SK-N-SH (cell line): ENCODE measurements around the gene SLAIN2. TPM values are rescaled to one million over a fixed set of nuclear protein-coding genes. Genes with fewer than 3 reads are reported as not detected.
"Not testable (repeated sequence)": the region's sequence is repeated elsewhere in the genome, so short reads cannot be mapped to it uniquely, and the experiment has no call there.

ENCODE experiments used
- CTCF ChIA-PET: fragments of 300-600, 350-600 bp; formaldehyde crosslinking; extraction: SDS; loops from one replicate; lab custom pipeline; 2021; lab: Yijun Ruan, JAX
- POLR2A ChIA-PET: fragments of 350-600 bp; sonication (Branson Sonifier 250); formaldehyde crosslinking; extraction: SDS; loops from one replicate; lab custom pipeline; 2020; ENCODE audit warnings: antibody characterized with exemption, inconsistent platforms; lab: Yijun Ruan, JAX
- DNase-seq: peaks from one replicate; pipeline ENCODE4 v3.0.0; 2012
- H2AFZ ChIP-seq: fragments of 200-600 bp; sonication (generic); 2 replicates; pipeline ENCODE4 v1.8.1; 2016; ENCODE audit warnings: antibody characterized with exemption, mild to moderate bottlenecking, low read depth
- H3F3A ChIP-seq: fragments of 200-600 bp; sonication (generic); replicated peaks from 2 replicates; pipeline ENCODE3; 2016; ENCODE audit warnings: antibody characterized with exemption, mild to moderate bottlenecking; ENCODE audit not compliant: insufficient read depth
- H3K27ac ChIP-seq, 2 experiments: fragments of 200-500 bp in 1 of 2; fragments of 200-600 bp in 1 of 2; sonication (Bioruptor generic) in 1 of 2; sonication (generic), shearing (Covaris generic) in 1 of 2; 2 replicates each; pipeline versions ENCODE4 v1.5.1 to v1.6.1; 2014 to 2016; ENCODE audit warnings: low read depth in 2 of 2, inconsistent platforms in 1 of 2, low read length in 1 of 2, mild to moderate bottlenecking in 1 of 2, mixed read lengths in 1 of 2
- H3K27me3 ChIP-seq: fragments of 200-600 bp; sonication (generic), shearing (Covaris generic); 2 replicates; pipeline ENCODE4 v1.6.1; 2016; ENCODE audit warnings: mixed run types; ENCODE audit not compliant: insufficient read depth
- H3K36me3 ChIP-seq, 2 experiments: fragments of 200-500 bp in 1 of 2; fragments of 200-600 bp in 1 of 2; sonication (Bioruptor generic) in 1 of 2; sonication (generic) in 1 of 2; replicated peaks in 1 of 2; 2 replicates each; pipeline versions ENCODE3 to v1.5.1; 2014 to 2016; ENCODE audit warnings: low read length in 1 of 2, mild to moderate bottlenecking in 1 of 2; ENCODE audit not compliant: insufficient read depth in 2 of 2, control insufficient read depth in 1 of 2
- H3K4me1 ChIP-seq, 2 experiments: fragments of 200-500 bp in 1 of 2; fragments of 200-600 bp in 1 of 2; sonication (Bioruptor generic) in 1 of 2; sonication (generic), shearing (Covaris generic) in 1 of 2; 2 replicates each; pipeline versions ENCODE4 v1.5.1 to v1.6.1; 2014 to 2016; ENCODE audit warnings: low read depth in 1 of 2, low read length in 1 of 2, mixed run types in 1 of 2; ENCODE audit not compliant: insufficient read depth in 2 of 2, control insufficient read depth in 1 of 2
- H3K4me2 ChIP-seq: fragments of 200-600 bp; sonication (generic), shearing (Covaris generic); 2 replicates; pipeline ENCODE4 v1.6.1; 2017; ENCODE audit warnings: mixed run types
- H3K4me3 ChIP-seq, 2 experiments: fragments of 200-500 bp in 1 of 2; fragments of 200-600 bp in 1 of 2; sonication (Bioruptor generic) in 1 of 2; sonication (generic), shearing (Covaris generic) in 1 of 2; 2 replicates each; pipeline versions ENCODE4 v1.5.1 to v1.8.1; 2014 to 2016; ENCODE audit warnings: low read depth in 2 of 2, inconsistent platforms in 1 of 2, low read length in 1 of 2, mild to moderate bottlenecking in 1 of 2, mixed read lengths in 1 of 2, moderate library complexity in 1 of 2
- H3K79me2 ChIP-seq: fragments of 200-600 bp; sonication (generic); 2 replicates; pipeline ENCODE4 v1.8.1; 2017; ENCODE audit warnings: mild to moderate bottlenecking; ENCODE audit not compliant: insufficient read depth
- H3K9ac ChIP-seq: fragments of 200-600 bp; sonication (generic); 2 replicates; pipeline ENCODE4 v1.6.1; 2017; ENCODE audit warnings: mixed run types
- H3K9me2 ChIP-seq: fragments of 200-600 bp; sonication (generic); 2 replicates; pipeline ENCODE4 v1.6.1; 2017; ENCODE audit warnings: mixed run types
- H3K9me3 ChIP-seq: fragments of 200-600 bp; sonication (generic); 2 replicates; pipeline ENCODE4 v1.6.1; 2017; ENCODE audit warnings: mixed run types, mild to moderate bottlenecking, moderate library complexity
- H4K20me1 ChIP-seq: fragments of 200-600 bp; sonication (generic); 2 replicates; pipeline ENCODE4 v1.6.1; 2017; ENCODE audit warnings: mild to moderate bottlenecking, mixed run types; ENCODE audit not compliant: insufficient read depth
- EZH2phosphoT487 ChIP-seq: fragments of 200-600 bp; sonication (generic); IDR thresholded peaks from 2 replicates; pipeline ENCODE4 v1.6.1; 2017; ENCODE audit warnings: low read depth, mixed run types, mild to moderate bottlenecking, antibody characterized with exemption, moderate library complexity, borderline replicate concordance
- FOSL2 ChIP-seq: IDR thresholded peaks from 2 replicates; pipeline ENCODE4 v1.4.0; 2012; ENCODE audit warnings: low read depth, mild to moderate bottlenecking, moderate library complexity, borderline replicate concordance
- FOXJ3 ChIP-seq: sonication (generic); formaldehyde crosslinking; IDR thresholded peaks from 2 replicates; pipeline ENCODE4 v1.5.1; 2020; ENCODE audit warnings: mild to moderate bottlenecking, missing genetic modification reagents
- FOXM1 ChIP-seq: IDR thresholded peaks from 2 replicates; pipeline ENCODE4 v1.4.0; 2012; ENCODE audit warnings: low read depth, mild to moderate bottlenecking
- JUND ChIP-seq: IDR thresholded peaks from 2 replicates; pipeline ENCODE4 v1.4.0; 2012
- SMC3 ChIP-seq: IDR thresholded peaks from 2 replicates; pipeline ENCODE4 v1.6.1; 2012; ENCODE audit warnings: low read depth, low read length, improper control_type of control experiment
- YY1 ChIP-seq: IDR thresholded peaks from 2 replicates; pipeline ENCODE4 v1.4.0; 2012; ENCODE audit warnings: low read depth, mild to moderate bottlenecking
- WGBS: methylation state at CpG from one replicate; pipeline ENCODE4 v1.1.6; 2017; ENCODE audit warnings: low lambda C conversion rate; 5-methylcytosine and 5-hydroxymethylcytosine counted together
- polyA plus RNA-seq, 3 experiments: library from polyadenylated mRNA; depleted of rRNA; stranded (reverse); fragments of >200 nt; gene quantifications; 2 replicates each; pipeline ENCODE4 v1.2.3, GENCODE V29; 2012
- TF ChIP-seq, protein P1 (sequence below): IDR thresholded peaks from 2 replicates; pipeline ENCODE4 v1.6.1; 2012; ENCODE audit warnings: mild to moderate bottlenecking, low read depth, low read length, moderate library complexity
- TF ChIP-seq, protein P2 (sequence below): fragments of 150-350 bp; IDR thresholded peaks from 2 replicates; pipeline ENCODE4 v1.6.1; 2017; ENCODE audit warnings: antibody characterized with exemption, low read length, low read depth, borderline replicate concordance
- TF ChIP-seq, protein P3 (sequence below): IDR thresholded peaks from 2 replicates; pipeline ENCODE4 v1.4.0; 2012; ENCODE audit warnings: low read depth, borderline replicate concordance
- TF ChIP-seq, protein P4 (sequence below): IDR thresholded peaks from 2 replicates; pipeline ENCODE4; 2012

The SLAIN2 gene
- polyA plus RNA-seq, 1 of the 3 experiments (the other 2 are of a cell fraction) = 17.0 TPM

DNA sequence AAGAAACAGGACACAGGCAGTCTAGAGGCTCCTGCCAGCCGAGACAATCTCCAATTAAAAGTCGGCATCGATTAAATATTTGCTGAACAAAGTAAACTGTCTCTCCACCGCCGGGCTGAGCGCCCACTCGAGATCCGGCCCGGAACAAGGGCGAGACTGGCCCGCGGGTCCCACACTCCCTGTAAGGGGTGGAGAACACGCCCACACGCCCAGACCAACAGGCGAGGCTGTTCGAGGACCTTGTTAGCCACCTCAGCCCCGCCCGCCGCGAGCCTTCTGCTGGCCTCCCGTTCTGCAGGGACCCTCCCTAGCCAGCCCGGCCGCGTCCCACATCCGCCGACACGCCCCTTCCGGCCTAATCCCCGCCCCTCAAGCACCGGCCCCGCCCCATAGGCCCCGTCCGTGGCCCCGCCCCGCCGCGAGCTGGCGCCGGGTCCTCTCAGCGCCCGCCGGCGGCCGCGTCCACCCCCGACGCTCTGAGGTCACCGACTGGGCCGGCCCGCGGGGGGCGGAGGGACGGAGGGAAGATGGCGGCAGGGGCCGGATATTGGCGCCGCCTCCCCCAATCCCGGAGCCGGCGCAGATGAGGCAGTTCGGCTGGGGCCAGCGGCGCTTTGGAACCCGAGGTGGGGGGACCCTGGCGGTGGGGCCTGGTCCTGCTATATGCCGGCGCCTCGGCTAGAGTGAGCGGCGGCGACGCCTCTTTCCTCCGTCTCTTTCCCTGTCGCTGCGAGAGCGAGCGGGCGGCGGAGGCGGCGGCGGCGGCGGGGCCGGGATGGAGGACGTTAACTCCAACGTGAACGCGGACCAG is at the start of gene SLAIN2 (continued):
- TF ChIP-seq, protein P1, sequence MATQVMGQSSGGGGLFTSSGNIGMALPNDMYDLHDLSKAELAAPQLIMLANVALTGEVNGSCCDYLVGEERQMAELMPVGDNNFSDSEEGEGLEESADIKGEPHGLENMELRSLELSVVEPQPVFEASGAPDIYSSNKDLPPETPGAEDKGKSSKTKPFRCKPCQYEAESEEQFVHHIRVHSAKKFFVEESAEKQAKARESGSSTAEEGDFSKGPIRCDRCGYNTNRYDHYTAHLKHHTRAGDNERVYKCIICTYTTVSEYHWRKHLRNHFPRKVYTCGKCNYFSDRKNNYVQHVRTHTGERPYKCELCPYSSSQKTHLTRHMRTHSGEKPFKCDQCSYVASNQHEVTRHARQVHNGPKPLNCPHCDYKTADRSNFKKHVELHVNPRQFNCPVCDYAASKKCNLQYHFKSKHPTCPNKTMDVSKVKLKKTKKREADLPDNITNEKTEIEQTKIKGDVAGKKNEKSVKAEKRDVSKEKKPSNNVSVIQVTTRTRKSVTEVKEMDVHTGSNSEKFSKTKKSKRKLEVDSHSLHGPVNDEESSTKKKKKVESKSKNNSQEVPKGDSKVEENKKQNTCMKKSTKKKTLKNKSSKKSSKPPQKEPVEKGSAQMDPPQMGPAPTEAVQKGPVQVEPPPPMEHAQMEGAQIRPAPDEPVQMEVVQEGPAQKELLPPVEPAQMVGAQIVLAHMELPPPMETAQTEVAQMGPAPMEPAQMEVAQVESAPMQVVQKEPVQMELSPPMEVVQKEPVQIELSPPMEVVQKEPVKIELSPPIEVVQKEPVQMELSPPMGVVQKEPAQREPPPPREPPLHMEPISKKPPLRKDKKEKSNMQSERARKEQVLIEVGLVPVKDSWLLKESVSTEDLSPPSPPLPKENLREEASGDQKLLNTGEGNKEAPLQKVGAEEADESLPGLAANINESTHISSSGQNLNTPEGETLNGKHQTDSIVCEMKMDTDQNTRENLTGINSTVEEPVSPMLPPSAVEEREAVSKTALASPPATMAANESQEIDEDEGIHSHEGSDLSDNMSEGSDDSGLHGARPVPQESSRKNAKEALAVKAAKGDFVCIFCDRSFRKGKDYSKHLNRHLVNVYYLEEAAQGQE = peak; percentile 50; the same call in 1 of the 2 replicates
- TF ChIP-seq YY1 (peak; percentile 88), SMC3 (no peak), FOXJ3 (no peak), JUND (no peak)
- TF ChIP-seq, protein P2, sequence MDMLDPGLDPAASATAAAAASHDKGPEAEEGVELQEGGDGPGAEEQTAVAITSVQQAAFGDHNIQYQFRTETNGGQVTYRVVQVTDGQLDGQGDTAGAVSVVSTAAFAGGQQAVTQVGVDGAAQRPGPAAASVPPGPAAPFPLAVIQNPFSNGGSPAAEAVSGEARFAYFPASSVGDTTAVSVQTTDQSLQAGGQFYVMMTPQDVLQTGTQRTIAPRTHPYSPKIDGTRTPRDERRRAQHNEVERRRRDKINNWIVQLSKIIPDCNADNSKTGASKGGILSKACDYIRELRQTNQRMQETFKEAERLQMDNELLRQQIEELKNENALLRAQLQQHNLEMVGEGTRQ = no peak

DNA sequence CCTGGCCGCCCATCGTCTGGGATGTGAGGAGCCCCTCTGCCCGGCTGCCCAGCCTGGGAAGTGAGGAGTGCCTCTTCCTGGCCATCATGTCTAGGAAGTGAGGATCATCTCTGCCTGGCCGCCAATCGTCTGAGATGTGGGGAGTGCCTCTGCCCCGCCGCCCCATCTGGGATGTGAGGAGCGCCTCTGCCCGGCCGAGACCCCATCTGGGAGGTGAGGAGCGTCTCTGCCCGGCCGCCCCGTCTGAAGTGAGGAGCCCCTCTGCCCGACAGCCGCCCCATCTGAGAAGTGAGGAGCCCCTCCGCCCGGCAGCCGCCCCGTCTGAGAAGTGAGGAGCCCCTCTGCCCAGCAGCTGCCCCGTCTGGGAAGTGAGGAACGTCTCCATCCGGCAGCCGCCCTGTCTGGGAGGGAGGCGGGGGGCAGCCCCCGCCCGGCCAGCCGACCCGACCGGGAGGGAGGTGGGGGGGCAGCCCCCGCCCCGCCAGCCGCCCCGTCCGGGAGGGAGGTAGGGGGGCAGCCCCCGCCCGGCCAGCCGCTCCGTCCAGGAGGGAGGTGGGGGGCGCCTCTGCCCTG is 49.0 kb upstream of the SLAIN2 start:
- H3K4me2 ChIP-seq, H3K4me1 ChIP-seq, H3K27me3 ChIP-seq, H2AFZ ChIP-seq, CTCF ChIA-PET, H3K4me3 ChIP-seq, H3K9me2 ChIP-seq, H3K36me3 ChIP-seq, H4K20me1 ChIP-seq, H3K9ac ChIP-seq, H3K79me2 ChIP-seq, H3F3A ChIP-seq, POLR2A ChIA-PET, H3K27ac ChIP-seq, H3K9me3 ChIP-seq, DNase-seq: not testable (repeated sequence)
- WGBS = 90% methylated on average over 7 of the region's 40 CpGs

DNA sequence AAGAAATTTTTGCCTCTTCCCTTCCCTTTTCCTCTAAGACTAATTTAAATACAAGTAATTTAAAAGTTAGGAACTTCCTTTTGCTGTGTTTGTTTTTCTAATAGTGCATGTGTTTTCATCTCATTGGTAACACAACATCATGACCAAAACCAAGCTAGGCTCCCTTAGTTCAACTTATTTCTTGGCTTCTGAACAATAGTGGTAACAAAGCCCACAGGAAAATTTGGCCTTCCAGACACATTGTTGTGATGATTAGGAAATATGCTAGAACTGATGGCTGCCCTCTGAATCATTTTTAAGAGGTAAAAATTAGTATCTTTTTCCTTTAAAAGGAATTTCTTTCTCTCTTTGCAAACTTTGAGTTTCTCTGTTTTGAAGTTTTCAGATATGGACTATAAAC is 46.2 kb upstream of the SLAIN2 start:
- no peaks in the 10 kb centered on the region for H3K79me2 ChIP-seq
- H3K27me3 ChIP-seq = no peaks in the 10 kb centered on the region
- H3K36me3 ChIP-seq = no peaks in the 10 kb centered on the region
- H2AFZ ChIP-seq = no peak overlapping the region
- H3K4me2 ChIP-seq = no peak overlapping the region
- H3K4me1 ChIP-seq = peaks cover 3% of the 10 kb centered on the region in 2 experiments; a peak in 1 of 4 replicates
- H3K9me2 ChIP-seq = no peaks in the 10 kb centered on the region
- no peaks in the 10 kb centered on the region for H3K9me3 ChIP-seq
- no peaks in the 10 kb centered on the region for H4K20me1 ChIP-seq
- ChIA-PET POLR2A (no interaction called here), CTCF (interaction anchor here (1.3 kb wide), 1 partner anchor 251 kb away, joined by 4 read pairs; no protein-coding TSS in a partner anchor)
- no peak for DNase-seq
- no peak overlapping the region for H3K9ac ChIP-seq
- H3F3A ChIP-seq = no peaks in the 10 kb centered on the region
- H3K4me3 ChIP-seq = no peak overlapping the region
- H3K27ac ChIP-seq = no peak overlapping the region
- TF ChIP-seq, protein P3, sequence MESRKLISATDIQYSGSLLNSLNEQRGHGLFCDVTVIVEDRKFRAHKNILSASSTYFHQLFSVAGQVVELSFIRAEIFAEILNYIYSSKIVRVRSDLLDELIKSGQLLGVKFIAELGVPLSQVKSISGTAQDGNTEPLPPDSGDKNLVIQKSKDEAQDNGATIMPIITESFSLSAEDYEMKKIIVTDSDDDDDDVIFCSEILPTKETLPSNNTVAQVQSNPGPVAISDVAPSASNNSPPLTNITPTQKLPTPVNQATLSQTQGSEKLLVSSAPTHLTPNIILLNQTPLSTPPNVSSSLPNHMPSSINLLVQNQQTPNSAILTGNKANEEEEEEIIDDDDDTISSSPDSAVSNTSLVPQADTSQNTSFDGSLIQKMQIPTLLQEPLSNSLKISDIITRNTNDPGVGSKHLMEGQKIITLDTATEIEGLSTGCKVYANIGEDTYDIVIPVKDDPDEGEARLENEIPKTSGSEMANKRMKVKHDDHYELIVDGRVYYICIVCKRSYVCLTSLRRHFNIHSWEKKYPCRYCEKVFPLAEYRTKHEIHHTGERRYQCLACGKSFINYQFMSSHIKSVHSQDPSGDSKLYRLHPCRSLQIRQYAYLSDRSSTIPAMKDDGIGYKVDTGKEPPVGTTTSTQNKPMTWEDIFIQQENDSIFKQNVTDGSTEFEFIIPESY = no peak
- no peak for TF ChIP-seq EZH2phosphoT487
- TF ChIP-seq, protein P4, sequence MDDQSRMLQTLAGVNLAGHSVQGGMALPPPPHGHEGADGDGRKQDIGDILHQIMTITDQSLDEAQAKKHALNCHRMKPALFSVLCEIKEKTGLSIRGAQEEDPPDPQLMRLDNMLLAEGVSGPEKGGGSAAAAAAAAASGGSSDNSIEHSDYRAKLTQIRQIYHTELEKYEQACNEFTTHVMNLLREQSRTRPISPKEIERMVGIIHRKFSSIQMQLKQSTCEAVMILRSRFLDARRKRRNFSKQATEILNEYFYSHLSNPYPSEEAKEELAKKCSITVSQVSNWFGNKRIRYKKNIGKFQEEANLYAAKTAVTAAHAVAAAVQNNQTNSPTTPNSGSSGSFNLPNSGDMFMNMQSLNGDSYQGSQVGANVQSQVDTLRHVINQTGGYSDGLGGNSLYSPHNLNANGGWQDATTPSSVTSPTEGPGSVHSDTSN = no peak
- no peak for TF ChIP-seq FOXM1
- TF ChIP-seq, protein P1 = no peak
- TF ChIP-seq JUND = no peak
- no peak for TF ChIP-seq FOSL2
